GM12878 (cell line): Measurements from ENCODE around the gene IPCEF1. TPM values are rescaled to one million over a fixed set of nuclear protein-coding genes. Genes with fewer than 3 reads are reported as not detected.
A peak's percentile ranks its signal among the peaks of the same experiment; 100 is the strongest.

ENCODE experiments used
- CEBPB ChIP-seq, 2 experiments: fragments of 150-350 bp in 1 of 2; IDR thresholded peaks; 2 replicates each; pipeline ENCODE4 v1.6.1; 2012 to 2014; ENCODE audit warnings: low read depth in 2 of 2, low read length in 2 of 2, borderline replicate concordance in 1 of 2, inconsistent platforms in 1 of 2
- CHD1 ChIP-seq: IDR thresholded peaks from 2 replicates; pipeline ENCODE4 v1.6.1; 2012; ENCODE audit warnings: low read depth, low read length, improper control_type of control experiment
- FOXM1 ChIP-seq: IDR thresholded peaks from 2 replicates; pipeline ENCODE4 v1.6.1; 2012; ENCODE audit warnings: low read depth, mild to moderate bottlenecking, inconsistent platforms, low read length, moderate library complexity
- GABPA ChIP-seq: IDR thresholded peaks from 2 replicates; pipeline ENCODE4 v1.6.1; 2014; ENCODE audit warnings: antibody characterized with exemption, low read depth, mild to moderate bottlenecking, inconsistent platforms
- NR2C1 ChIP-seq: fragments of 450-650 bp; IDR thresholded peaks from 2 replicates; pipeline ENCODE4 v1.6.1; 2017; ENCODE audit warnings: antibody characterized with exemption, mild to moderate bottlenecking, moderate library complexity
- POLR2A ChIP-seq: IDR thresholded peaks from 2 replicates; pipeline ENCODE4 v1.6.1; 2011; ENCODE audit warnings: low read depth, mild to moderate bottlenecking, low read length
- RAD21 ChIP-seq: IDR thresholded peaks from 2 replicates; pipeline ENCODE4 v1.6.1; 2011; ENCODE audit warnings: mild to moderate bottlenecking, low read depth, low read length, moderate library complexity; ENCODE audit not compliant: insufficient read depth
- RCOR1 ChIP-seq: conservative IDR thresholded peaks from 2 replicates; pipeline ENCODE4 v1.6.1; 2012; ENCODE audit warnings: low read depth, low read length, improper control_type of control experiment
- SP1 ChIP-seq: IDR thresholded peaks from one replicate; pipeline ENCODE4 v1.6.1; 2011; ENCODE audit warnings: low read depth, low read length
- STAT3 ChIP-seq: IDR thresholded peaks from 2 replicates; pipeline ENCODE4 v1.6.1; 2011; ENCODE audit warnings: low read depth, low read length, improper control_type of control experiment
- TCF7 ChIP-seq: IDR thresholded peaks from 2 replicates; pipeline ENCODE4 v1.6.1; 2014; ENCODE audit warnings: antibody characterized with exemption, borderline replicate concordance
- ZNF24 ChIP-seq: fragments of 450-650 bp; IDR thresholded peaks from 2 replicates; pipeline ENCODE4 v1.6.1; 2017; ENCODE audit warnings: antibody characterized with exemption, mild to moderate bottlenecking
- polyA plus RNA-seq, 11 experiments: library from polyadenylated mRNA; depleted of rRNA in 4 of 11; unstranded in 6 of 11; stranded (reverse) in 5 of 11; fragments of >200 nt; fragmentation: Nextera tagmentation in 4 of 11; fragmentation: Illumina TruSeq in 1 of 11; extraction: Ambion mirVana in 4 of 11; extraction: Trizol in 1 of 11; gene quantifications; 1 replicate in 1 of 11; 2 replicates in 10 of 11; pipeline versions ENCODE4 v1.2.1 to v1.2.3, GENCODE V29; 2011 to 2016; ENCODE audit warnings: inconsistent platforms in 2 of 11, missing spikeins in 2 of 11, low read depth in 1 of 11
- total RNA-seq, 4 experiments: library from RNA; depleted of rRNA in 3 of 4; stranded (reverse); fragments of >200 nt in 3 of 4; fragmentation: Illumina TruSeq in 1 of 4; extraction: Trizol in 1 of 4; gene quantifications; 2 replicates each; pipeline versions ENCODE4 v1.2.1 to v1.2.3, GENCODE V29; 2013 to 2021
- TF ChIP-seq, protein P1 (sequence below): fragments of 450-650 bp; IDR thresholded peaks from 2 replicates; pipeline ENCODE4 v1.6.1; 2017; ENCODE audit warnings: antibody characterized with exemption, mild to moderate bottlenecking, moderate library complexity
- TF ChIP-seq, protein P2 (sequence below): IDR thresholded peaks from 2 replicates; pipeline ENCODE4 v1.6.1; 2011; ENCODE audit warnings: borderline replicate concordance, low read depth, mild to moderate bottlenecking, moderate library complexity, mixed read lengths, low read length; ENCODE audit not compliant: insufficient read depth; ENCODE audit errors: extremely low read length
- TF ChIP-seq, protein P3 (sequence below): IDR thresholded peaks from 2 replicates; pipeline ENCODE4 v1.6.1; 2012; ENCODE audit warnings: low read depth, low read length, improper control_type of control experiment
- TF ChIP-seq, protein P4 (sequence below): fragments of 450-650 bp; IDR thresholded peaks from 2 replicates; pipeline ENCODE4 v1.6.1; 2017; ENCODE audit warnings: mild to moderate bottlenecking, low read depth, inconsistent platforms; ENCODE audit not compliant: poor library complexity, severe bottlenecking
- TF ChIP-seq, protein P5 (sequence below): IDR thresholded peaks from 2 replicates; pipeline ENCODE4 v1.6.1; 2012; ENCODE audit warnings: low read depth, low read length, improper control_type of control experiment
- TF ChIP-seq, protein P6 (sequence below): fragments of 450-650 bp; formaldehyde crosslinking; IDR thresholded peaks from 2 replicates; pipeline ENCODE4 v1.4.0; 2022; ENCODE audit warnings: mild to moderate bottlenecking, moderate library complexity

The IPCEF1 gene
- total and polyA plus RNA-seq, 10 of the 15 experiments (the other 5 are each of a cell fraction or from before 2014, with no cell fraction given), result 1.3 to 137 (median 4.2) TPM

DNA sequence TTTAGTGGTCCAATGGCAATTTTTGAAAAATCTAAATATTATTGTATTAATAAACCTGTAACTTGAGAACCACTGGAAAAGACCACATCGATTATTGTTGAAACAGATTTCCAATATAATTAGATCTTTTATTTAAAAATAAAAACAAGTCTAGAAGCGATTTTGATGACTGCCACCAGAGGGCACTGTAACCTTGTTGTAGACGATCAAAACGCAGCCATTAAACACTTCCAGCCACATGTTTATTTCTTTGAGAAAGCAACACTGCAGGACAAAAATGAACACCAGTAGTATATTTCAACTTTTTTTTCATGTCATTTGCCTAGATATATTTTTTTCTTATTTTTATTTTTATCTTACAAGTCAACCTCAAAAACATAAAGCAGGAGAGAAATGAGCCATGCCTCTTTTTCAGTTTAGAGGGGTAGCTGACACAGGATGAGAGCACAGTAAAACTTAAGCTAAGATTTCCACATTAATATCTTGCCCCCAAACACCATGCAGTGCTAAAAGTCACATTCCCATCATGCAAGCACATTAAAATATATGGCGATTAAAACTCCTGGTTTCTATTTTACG is 202.1 kb downstream of the IPCEF1 start (continued):
- TF ChIP-seq, protein P1, sequence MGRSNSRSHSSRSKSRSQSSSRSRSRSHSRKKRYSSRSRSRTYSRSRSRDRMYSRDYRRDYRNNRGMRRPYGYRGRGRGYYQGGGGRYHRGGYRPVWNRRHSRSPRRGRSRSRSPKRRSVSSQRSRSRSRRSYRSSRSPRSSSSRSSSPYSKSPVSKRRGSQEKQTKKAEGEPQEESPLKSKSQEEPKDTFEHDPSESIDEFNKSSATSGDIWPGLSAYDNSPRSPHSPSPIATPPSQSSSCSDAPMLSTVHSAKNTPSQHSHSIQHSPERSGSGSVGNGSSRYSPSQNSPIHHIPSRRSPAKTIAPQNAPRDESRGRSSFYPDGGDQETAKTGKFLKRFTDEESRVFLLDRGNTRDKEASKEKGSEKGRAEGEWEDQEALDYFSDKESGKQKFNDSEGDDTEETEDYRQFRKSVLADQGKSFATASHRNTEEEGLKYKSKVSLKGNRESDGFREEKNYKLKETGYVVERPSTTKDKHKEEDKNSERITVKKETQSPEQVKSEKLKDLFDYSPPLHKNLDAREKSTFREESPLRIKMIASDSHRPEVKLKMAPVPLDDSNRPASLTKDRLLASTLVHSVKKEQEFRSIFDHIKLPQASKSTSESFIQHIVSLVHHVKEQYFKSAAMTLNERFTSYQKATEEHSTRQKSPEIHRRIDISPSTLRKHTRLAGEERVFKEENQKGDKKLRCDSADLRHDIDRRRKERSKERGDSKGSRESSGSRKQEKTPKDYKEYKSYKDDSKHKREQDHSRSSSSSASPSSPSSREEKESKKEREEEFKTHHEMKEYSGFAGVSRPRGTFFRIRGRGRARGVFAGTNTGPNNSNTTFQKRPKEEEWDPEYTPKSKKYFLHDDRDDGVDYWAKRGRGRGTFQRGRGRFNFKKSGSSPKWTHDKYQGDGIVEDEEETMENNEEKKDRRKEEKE, result no peak
- TF ChIP-seq STAT3 (no peak), TCF7 (no peak), RAD21 (peak; percentile 83), ZNF24 (no peak), SP1 (no peak), POLR2A (no peak), CHD1 (no peak), CEBPB (IDR thresholded peaks at IDR 0.05; ENCODE audit: borderline replicate concordance in 1 of 2, low read depth in 2 of 2, low read length in 2 of 2) (no peak), NR2C1 (no peak), FOXM1 (0 out of 2 replicates have a peak, but pooled peaks have one; percentile 38), RCOR1 (no peak), GABPA (no peak)
- TF ChIP-seq, protein P2, sequence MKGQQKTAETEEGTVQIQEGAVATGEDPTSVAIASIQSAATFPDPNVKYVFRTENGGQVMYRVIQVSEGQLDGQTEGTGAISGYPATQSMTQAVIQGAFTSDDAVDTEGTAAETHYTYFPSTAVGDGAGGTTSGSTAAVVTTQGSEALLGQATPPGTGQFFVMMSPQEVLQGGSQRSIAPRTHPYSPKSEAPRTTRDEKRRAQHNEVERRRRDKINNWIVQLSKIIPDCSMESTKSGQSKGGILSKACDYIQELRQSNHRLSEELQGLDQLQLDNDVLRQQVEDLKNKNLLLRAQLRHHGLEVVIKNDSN, result no peak
- TF ChIP-seq, protein P3, sequence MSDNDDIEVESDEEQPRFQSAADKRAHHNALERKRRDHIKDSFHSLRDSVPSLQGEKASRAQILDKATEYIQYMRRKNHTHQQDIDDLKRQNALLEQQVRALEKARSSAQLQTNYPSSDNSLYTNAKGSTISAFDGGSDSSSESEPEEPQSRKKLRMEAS, result no peak
- TF ChIP-seq, protein P4, sequence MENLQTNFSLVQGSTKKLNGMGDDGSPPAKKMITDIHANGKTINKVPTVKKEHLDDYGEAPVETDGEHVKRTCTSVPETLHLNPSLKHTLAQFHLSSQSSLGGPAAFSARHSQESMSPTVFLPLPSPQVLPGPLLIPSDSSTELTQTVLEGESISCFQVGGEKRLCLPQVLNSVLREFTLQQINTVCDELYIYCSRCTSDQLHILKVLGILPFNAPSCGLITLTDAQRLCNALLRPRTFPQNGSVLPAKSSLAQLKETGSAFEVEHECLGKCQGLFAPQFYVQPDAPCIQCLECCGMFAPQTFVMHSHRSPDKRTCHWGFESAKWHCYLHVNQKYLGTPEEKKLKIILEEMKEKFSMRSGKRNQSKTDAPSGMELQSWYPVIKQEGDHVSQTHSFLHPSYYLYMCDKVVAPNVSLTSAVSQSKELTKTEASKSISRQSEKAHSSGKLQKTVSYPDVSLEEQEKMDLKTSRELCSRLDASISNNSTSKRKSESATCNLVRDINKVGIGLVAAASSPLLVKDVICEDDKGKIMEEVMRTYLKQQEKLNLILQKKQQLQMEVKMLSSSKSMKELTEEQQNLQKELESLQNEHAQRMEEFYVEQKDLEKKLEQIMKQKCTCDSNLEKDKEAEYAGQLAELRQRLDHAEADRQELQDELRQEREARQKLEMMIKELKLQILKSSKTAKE, result peak; percentile 35
- TF ChIP-seq, protein P5, sequence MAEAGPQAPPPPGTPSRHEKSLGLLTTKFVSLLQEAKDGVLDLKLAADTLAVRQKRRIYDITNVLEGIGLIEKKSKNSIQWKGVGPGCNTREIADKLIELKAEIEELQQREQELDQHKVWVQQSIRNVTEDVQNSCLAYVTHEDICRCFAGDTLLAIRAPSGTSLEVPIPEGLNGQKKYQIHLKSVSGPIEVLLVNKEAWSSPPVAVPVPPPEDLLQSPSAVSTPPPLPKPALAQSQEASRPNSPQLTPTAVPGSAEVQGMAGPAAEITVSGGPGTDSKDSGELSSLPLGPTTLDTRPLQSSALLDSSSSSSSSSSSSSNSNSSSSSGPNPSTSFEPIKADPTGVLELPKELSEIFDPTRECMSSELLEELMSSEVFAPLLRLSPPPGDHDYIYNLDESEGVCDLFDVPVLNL, result 0 out of 2 replicates have a peak, but pooled peaks have one; percentile 11
- TF ChIP-seq, protein P6, sequence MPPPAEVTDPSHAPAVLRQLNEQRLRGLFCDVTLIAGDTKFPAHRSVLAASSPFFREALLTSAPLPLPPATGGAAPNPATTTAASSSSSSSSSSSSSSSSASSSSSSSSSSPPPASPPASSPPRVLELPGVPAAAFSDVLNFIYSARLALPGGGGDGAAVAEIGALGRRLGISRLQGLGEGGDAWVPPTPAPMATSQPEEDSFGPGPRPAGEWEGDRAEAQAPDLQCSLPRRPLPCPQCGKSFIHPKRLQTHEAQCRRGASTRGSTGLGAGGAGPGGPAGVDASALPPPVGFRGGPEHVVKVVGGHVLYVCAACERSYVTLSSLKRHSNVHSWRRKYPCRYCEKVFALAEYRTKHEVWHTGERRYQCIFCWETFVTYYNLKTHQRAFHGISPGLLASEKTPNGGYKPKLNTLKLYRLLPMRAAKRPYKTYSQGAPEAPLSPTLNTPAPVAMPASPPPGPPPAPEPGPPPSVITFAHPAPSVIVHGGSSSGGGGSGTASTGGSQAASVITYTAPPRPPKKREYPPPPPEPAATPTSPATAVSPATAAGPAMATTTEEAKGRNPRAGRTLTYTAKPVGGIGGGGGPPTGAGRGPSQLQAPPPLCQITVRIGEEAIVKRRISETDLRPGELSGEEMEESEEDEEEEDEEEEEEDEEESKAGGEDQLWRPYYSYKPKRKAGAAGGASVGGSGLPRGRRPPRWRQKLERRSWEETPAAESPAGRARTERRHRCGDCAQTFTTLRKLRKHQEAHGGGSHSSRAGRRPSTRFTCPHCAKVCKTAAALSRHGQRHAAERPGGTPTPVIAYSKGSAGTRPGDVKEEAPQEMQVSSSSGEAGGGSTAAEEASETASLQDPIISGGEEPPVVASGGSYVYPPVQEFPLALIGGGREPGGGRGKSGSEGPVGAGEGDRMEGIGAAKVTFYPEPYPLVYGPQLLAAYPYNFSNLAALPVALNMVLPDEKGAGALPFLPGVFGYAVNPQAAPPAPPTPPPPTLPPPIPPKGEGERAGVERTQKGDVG (CRISPR knock-in tag), result no peak
